ENCODE data around the gene SCN10A. TPM values are rescaled to one million over a fixed set of nuclear protein-coding genes. Genes with fewer than 3 reads are reported as not detected.

Gene SCN10A
- total and polyA plus RNA-seq, 2 experiments from 2014 or later = 0.03 TPM; not detected in 1

DNA sequence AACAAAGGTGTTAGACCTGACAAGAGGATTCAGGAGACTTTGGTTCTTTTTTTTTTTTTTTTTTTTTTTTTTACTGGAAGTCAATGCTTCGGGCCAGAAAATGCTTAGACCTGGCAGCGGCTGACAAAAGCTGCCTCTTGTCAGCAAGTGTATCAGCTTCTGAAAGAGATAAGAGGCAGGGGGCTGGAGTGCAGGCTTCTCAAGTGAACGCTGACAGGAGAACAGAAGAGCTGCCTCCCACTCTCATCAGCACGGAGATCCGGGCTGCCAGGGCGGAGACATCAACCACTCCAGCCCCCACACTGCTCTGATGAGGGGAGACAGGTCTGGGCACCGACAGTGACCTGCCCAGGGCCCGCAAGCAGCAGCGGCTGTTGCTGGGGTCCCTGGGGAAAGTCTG is 157.2 kb downstream of the SCN10A start:
- Mint-ChIP-seq H3K27ac (no peak overlapping the region), H3K27me3 (ENCODE audit: insufficient read depth, low read depth, poor library complexity) (peaks cover 3% of the 10 kb centered on the region), H3K4me1 (peaks cover 22% of the 10 kb centered on the region), H3K9me3 (peaks cover 25% of the 10 kb centered on the region), H3K4me3 (no peak overlapping the region), H3K36me3 (ENCODE audit: low read depth) (peaks cover 10% of the 10 kb centered on the region; the same call in 2 of the 3 replicates)
- Histone ChIP-seq H3K4me3 (no peak overlapping the region), H3K27me3 (ENCODE audit: insufficient read depth) (no peaks in the 10 kb centered on the region), H4K20me1 (replicated peaks; ENCODE audit: insufficient read depth) (no peaks in the 10 kb centered on the region), H3K79me2 (replicated peaks; ENCODE audit: insufficient read depth) (no peaks in the 10 kb centered on the region), H3K4me2 (peak overlapping the region; percentile 27; the same call in 1 of the 2 replicates), H3K27ac (ENCODE audit: low read depth) (no peak overlapping the region), H2AFZ (peak overlapping the region; percentile 69), H3K36me3 (ENCODE audit: insufficient read depth) (no peaks in the 10 kb centered on the region), H3K4me1 (ENCODE audit: insufficient read depth) (peaks cover 24% of the 10 kb centered on the region), H3K9me2 (ENCODE audit: insufficient read depth) (no peaks in the 10 kb centered on the region), H3F3A (replicated peaks; ENCODE audit: low read depth) (no peaks in the 10 kb centered on the region)
- DNase-seq (ENCODE audit: low spot score) = no peak
- TF ChIP-seq NANOG (IDR thresholded peaks at IDR 0.05; ENCODE audit: borderline replicate concordance) = no peak
- no peak for TF ChIP-seq REST (IDR thresholded peaks at IDR 0.05; ENCODE audit: unreplicated experiment)
- TF ChIP-seq ZNF114 (CRISPR knock-in tag; IDR thresholded peaks at IDR 0.05) = no peak
- TF ChIP-seq CREB1 (CRISPR knock-in tag; IDR thresholded peaks at IDR 0.05; ENCODE audit: low read depth) = no peak
- TF ChIP-seq JUNB (IDR thresholded peaks at IDR 0.05; ENCODE audit: unreplicated experiment) = no peak
- TF ChIP-seq STAT1 (IDR thresholded peaks at IDR 0.05; ENCODE audit: unreplicated experiment) = no peak
- TF ChIP-seq, protein P1, sequence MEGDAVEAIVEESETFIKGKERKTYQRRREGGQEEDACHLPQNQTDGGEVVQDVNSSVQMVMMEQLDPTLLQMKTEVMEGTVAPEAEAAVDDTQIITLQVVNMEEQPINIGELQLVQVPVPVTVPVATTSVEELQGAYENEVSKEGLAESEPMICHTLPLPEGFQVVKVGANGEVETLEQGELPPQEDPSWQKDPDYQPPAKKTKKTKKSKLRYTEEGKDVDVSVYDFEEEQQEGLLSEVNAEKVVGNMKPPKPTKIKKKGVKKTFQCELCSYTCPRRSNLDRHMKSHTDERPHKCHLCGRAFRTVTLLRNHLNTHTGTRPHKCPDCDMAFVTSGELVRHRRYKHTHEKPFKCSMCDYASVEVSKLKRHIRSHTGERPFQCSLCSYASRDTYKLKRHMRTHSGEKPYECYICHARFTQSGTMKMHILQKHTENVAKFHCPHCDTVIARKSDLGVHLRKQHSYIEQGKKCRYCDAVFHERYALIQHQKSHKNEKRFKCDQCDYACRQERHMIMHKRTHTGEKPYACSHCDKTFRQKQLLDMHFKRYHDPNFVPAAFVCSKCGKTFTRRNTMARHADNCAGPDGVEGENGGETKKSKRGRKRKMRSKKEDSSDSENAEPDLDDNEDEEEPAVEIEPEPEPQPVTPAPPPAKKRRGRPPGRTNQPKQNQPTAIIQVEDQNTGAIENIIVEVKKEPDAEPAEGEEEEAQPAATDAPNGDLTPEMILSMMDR (conservative IDR thresholded peaks at IDR 0.05; ENCODE audit: low read depth in 2 of 2) = no peak
- TF ChIP-seq ZNF462 (CRISPR knock-in tag; IDR thresholded peaks at IDR 0.05) = no peak
- no peak for TF ChIP-seq ZNF331 (CRISPR knock-in tag; IDR thresholded peaks at IDR 0.05; ENCODE audit: low read depth)
- TF ChIP-seq POLR2AphosphoS5 (IDR thresholded peaks at IDR 0.05; ENCODE audit: low read depth) = no peak
- TF ChIP-seq, protein P2, sequence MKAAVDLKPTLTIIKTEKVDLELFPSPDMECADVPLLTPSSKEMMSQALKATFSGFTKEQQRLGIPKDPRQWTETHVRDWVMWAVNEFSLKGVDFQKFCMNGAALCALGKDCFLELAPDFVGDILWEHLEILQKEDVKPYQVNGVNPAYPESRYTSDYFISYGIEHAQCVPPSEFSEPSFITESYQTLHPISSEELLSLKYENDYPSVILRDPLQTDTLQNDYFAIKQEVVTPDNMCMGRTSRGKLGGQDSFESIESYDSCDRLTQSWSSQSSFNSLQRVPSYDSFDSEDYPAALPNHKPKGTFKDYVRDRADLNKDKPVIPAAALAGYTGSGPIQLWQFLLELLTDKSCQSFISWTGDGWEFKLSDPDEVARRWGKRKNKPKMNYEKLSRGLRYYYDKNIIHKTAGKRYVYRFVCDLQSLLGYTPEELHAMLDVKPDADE (IDR thresholded peaks at IDR 0.05) = no peak
- no peak for TF ChIP-seq EZH2phosphoT487 (IDR thresholded peaks at IDR 0.05; ENCODE audit: unreplicated experiment)
- TF ChIP-seq EZH2 (IDR thresholded peaks at IDR 0.05; ENCODE audit: low read depth, unreplicated experiment) = no peak
- peak; percentile 17 for ATAC-seq
